B cell (primary cell): Measurements from ENCODE around the gene GPX6.

Source experiments
- CTCF ChIP-seq: fragments of 200-600 bp; IDR thresholded peaks from one replicate; pipeline ENCODE4 v1.8.0; 2022; ENCODE audit warnings: antibody characterized with exemption, mild to moderate bottlenecking
- EZH2 ChIP-seq: IDR thresholded peaks from 2 replicates; pipeline ENCODE4 v1.6.1; 2012; ENCODE audit warnings: borderline replicate concordance, low read depth, mild to moderate bottlenecking, moderate library complexity, low read length; ENCODE audit not compliant: insufficient read depth, poor library complexity, severe bottlenecking

- TF ChIP-seq CTCF, result no peak
- no peak for TF ChIP-seq EZH2
Measured at GRCh38 chr6:28563430-28564095, 48.0 kb upstream of the GPX6 start.
